ENCODE data around the gene VPS4A. TPM values are rescaled to one million over a fixed set of nuclear protein-coding genes. Genes with fewer than 3 reads are reported as not detected.

The VPS4A gene
- total RNA-seq, 1 donor from 2014 or later, result 41.7 TPM

DNA sequence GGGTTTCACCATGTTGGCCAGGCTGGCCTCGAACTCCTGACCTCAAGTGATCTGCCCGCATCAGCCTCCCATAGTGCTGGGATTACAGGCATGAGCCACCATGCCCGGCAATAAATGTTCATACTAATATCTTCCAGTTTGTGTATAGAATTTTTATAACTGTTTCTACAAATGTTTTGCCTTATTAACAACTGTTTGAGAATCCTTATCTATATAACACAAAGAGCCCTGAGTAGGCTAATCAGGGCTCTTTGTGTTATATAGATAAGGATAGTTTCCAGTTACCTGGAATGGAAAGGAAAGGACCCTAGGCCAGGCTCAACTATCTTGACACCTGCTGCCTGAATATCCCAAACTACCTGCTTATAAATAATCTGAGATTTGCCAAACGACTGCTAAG, 57.7 kb downstream of the VPS4A start:
- Mint-ChIP-seq H3K4me1 (peaks cover 35% of the 10 kb centered on the region), H3K27ac (peak overlapping the region; percentile 59), H3K36me3 (ENCODE audit: low read depth) (peaks cover 79% of the 10 kb centered on the region), H3K4me3 (no peak overlapping the region), H3K9me3 (no peaks in the 10 kb centered on the region), H3K27me3 (no peaks in the 10 kb centered on the region)
- DNase-seq, result no peak
- POLR2A ChIA-PET, result no interaction called here
- intact Hi-C loops (cut with micrococcal nuclease), result loop anchor here (1.0 kb wide), 1 partner anchor 8 kb away; no protein-coding TSS in a partner anchor
- TF ChIP-seq, protein P1, sequence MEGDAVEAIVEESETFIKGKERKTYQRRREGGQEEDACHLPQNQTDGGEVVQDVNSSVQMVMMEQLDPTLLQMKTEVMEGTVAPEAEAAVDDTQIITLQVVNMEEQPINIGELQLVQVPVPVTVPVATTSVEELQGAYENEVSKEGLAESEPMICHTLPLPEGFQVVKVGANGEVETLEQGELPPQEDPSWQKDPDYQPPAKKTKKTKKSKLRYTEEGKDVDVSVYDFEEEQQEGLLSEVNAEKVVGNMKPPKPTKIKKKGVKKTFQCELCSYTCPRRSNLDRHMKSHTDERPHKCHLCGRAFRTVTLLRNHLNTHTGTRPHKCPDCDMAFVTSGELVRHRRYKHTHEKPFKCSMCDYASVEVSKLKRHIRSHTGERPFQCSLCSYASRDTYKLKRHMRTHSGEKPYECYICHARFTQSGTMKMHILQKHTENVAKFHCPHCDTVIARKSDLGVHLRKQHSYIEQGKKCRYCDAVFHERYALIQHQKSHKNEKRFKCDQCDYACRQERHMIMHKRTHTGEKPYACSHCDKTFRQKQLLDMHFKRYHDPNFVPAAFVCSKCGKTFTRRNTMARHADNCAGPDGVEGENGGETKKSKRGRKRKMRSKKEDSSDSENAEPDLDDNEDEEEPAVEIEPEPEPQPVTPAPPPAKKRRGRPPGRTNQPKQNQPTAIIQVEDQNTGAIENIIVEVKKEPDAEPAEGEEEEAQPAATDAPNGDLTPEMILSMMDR (IDR thresholded peaks at IDR 0.05), result no peak
- CTCF ChIA-PET, result no interaction called here
- no peak for ATAC-seq (ENCODE audit: low read depth)

DNA sequence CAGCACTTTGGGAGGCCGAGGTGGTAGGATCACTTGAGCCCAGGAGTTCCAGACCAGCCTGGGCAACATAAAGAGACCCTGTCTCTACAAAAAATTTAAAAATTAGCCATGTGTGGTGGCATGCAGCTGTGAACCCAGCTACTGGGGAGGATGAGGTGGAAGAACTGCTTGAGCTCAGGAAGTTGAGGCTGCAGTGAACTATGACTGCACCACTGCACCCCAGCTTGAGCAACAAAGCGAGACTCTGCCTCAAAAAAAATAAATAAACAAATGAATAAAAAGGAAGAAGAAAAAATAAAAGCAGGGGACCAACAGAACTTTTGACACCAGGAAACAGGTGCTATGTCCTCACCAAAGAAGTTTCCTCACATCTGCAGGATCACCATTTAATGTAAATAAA, 60.4 kb downstream of the VPS4A start:
- Mint-ChIP-seq H3K4me1 (peaks cover 36% of the 10 kb centered on the region), H3K27me3 (no peaks in the 10 kb centered on the region), H3K4me3 (peak overlapping the region; percentile 52), H3K27ac (peak overlapping the region; percentile 85), H3K9me3 (no peaks in the 10 kb centered on the region), H3K36me3 (ENCODE audit: low read depth) (peaks cover 66% of the 10 kb centered on the region)
- CTCF ChIA-PET, result no interaction called here
- intact Hi-C loops (cut with micrococcal nuclease), result loop anchor here (2.0 kb wide), 1 partner anchor 13 kb away; no protein-coding TSS in a partner anchor
- DNase-seq (no peak), ATAC-seq (ENCODE audit: low read depth) (peak; percentile 72)
- POLR2A ChIA-PET, result interaction anchor here (0.7 to 1.0 kb wide), 4 partner anchors 9 to 212 kb away, joined by 3 to 5 read pairs (median 4); partner anchors contain the start of gene PDF
- TF ChIP-seq, protein P1 (IDR thresholded peaks at IDR 0.05), result no peak

DNA sequence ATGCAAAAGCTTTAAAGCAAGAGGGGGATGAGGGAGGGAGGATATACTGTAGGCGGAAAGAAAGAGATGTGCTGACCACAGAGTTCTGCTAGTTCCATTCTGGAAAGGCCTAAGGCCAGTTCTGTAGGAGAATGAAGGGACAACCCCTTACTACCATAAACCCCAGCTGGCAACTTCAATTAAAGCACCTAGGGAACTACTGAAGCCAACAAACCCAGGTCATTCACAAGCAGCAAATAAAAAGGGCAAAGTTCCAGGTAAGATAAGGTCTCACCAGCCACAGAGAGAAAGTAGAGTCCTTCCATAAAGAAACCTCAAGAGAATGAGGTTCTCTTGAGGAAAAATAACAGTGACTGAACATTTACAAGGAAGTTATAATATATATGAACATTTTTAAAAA, 61.9 kb downstream of the VPS4A start:
- peak overlapping the region; percentile 48 for H3K27ac Mint-ChIP-seq

More for the DNA sequence above, 61.9 kb downstream of the VPS4A start:
- DNase-seq (no peak), ATAC-seq (ENCODE audit: low read depth) (no peak)
- TF ChIP-seq, protein P1 (IDR thresholded peaks at IDR 0.05), result no peak
- Mint-ChIP-seq H3K4me1 (peaks cover 37% of the 10 kb centered on the region), H3K36me3 (ENCODE audit: low read depth) (peaks cover 60% of the 10 kb centered on the region), H3K9me3 (no peaks in the 10 kb centered on the region), H3K4me3 (no peak overlapping the region), H3K27me3 (no peaks in the 10 kb centered on the region)
- intact Hi-C loops (cut with micrococcal nuclease), result no loop called here
- ChIA-PET POLR2A (no interaction called here), CTCF (no interaction called here)

Other genes with a start within 250 kb of the VPS4A start
- gene HAS3, start 205.7 kb upstream of the VPS4A start, total RNA-seq, result 0.71 and 0.82 TPM in 2 replicates
- gene CHTF8, start 178.8 kb upstream of the VPS4A start, total RNA-seq, result 134 and 143 TPM in 2 replicates
- 53.5 and 55.3 TPM in 2 replicates for gene UTP4, start 178.7 kb upstream of the VPS4A start, total RNA-seq
- 7.7 and 9.9 TPM in 2 replicates for gene SNTB2, start 124.2 kb upstream of the VPS4A start, total RNA-seq
- 11.1 and 15.3 TPM in 2 replicates for gene PDF, start 19.2 kb downstream of the VPS4A start, total RNA-seq
- gene COG8, start 28.2 kb downstream of the VPS4A start, total RNA-seq, result 40.5 and 45.4 TPM in 2 replicates
- 42.4 and 44.3 TPM in 2 replicates for gene NIP7, start 28.4 kb downstream of the VPS4A start, total RNA-seq
- gene TMED6, start 40.4 kb downstream of the VPS4A start, total RNA-seq, result 2.0 and 2.8 TPM in 2 replicates
- 48.4 and 50.3 TPM in 2 replicates for gene TERF2, start 74.7 kb downstream of the VPS4A start, total RNA-seq
- gene CYB5B, start 113.3 kb downstream of the VPS4A start, total RNA-seq, result 112 and 115 TPM in 2 replicates

Data from activated B cell treated with CpG ODN at 0.5 μM for 24 hours (primary cell).